Transverse colon (tissue), 4 donors: ENCODE data around the gene EIF6. TPM values are rescaled to one million over a fixed set of nuclear protein-coding genes. Genes with fewer than 3 reads are reported as not detected.
A peak's percentile ranks its signal among the peaks of the same experiment; 100 is the strongest.

ENCODE experiments used
- DNase-seq: peaks from one replicate; pipeline ENCODE4 v3.0.0-alpha.2; 2019
- H3K27ac ChIP-seq, 4 donors: fragments of 200-600 bp; sonication (generic); 2 replicates each; pipeline ENCODE4 v1.5.1; 2016 to 2018; ENCODE audit warnings: inconsistent platforms in 4 of 4
- H3K27me3 ChIP-seq: fragments of 200-600 bp; sonication (generic); 2 replicates; pipeline ENCODE4 v1.5.1; 2017; ENCODE audit warnings: inconsistent platforms
- H3K36me3 ChIP-seq, 4 donors: fragments of 200-600 bp; sonication (generic); 2 replicates each; pipeline ENCODE4 v1.5.1; 2017 to 2019; ENCODE audit warnings: inconsistent platforms in 4 of 4
- H3K4me1 ChIP-seq, 4 donors: fragments of 200-600 bp; sonication (generic); 2 replicates each; pipeline ENCODE4 v1.5.1; 2017 to 2020; ENCODE audit warnings: inconsistent platforms in 4 of 4
- H3K4me3 ChIP-seq, 4 donors: fragments of 200-600 bp; sonication (generic); 1 replicate in 1 of 4; 2 replicates in 3 of 4; pipeline versions ENCODE4 v1.5.1 to v1.6.1; 2017 to 2019; ENCODE audit warnings: inconsistent platforms in 4 of 4
- H3K9me3 ChIP-seq, 2 donors: fragments of 200-600 bp; sonication (generic); 2 replicates each; pipeline ENCODE4 v1.5.1; 2017 to 2019; ENCODE audit warnings: inconsistent platforms in 2 of 2
- EP300 ChIP-seq: sonication (generic); formaldehyde crosslinking; IDR thresholded peaks from one replicate; pipeline ENCODE4 v1.6.1; 2017; ENCODE audit warnings: antibody characterized with exemption, low read depth
- POLR2A ChIP-seq: fragments of 450-650 bp; IDR thresholded peaks from one replicate; pipeline ENCODE4 v1.6.1; 2016; ENCODE audit warnings: antibody characterized with exemption, mild to moderate bottlenecking, moderate library complexity
- POLR2AphosphoS5 ChIP-seq, 3 donors: sonication (generic); formaldehyde crosslinking; IDR thresholded peaks; one replicate each; pipeline ENCODE4 v1.6.1; 2016; ENCODE audit warnings: antibody characterized with exemption in 3 of 3
- WGBS, 2 donors: methylation state at CpG; one replicate each; pipeline ENCODE4 v1.1.5; 2018; ENCODE audit warnings: low coverage in 1 of 2; 5-methylcytosine and 5-hydroxymethylcytosine counted together
- in situ Hi-C, 4 donors: fragments of 200-750 bp; cut with MboI; loops; one replicate each; pipeline versions ENCODE4 v1.15.0 to v1.15.1; 2017; ENCODE audit warnings: low sequenced_read_pairs in 3 of 4, low pct_ligation_motif_present in 1 of 4, low pct_unique_long_range_greater_than_20kb in 1 of 4
- intact Hi-C: fragments of 100-400 bp; cut with DNase I; formaldehyde crosslinking; loops from one replicate; pipeline ENCODE4 v1.15.1; 2023; ENCODE audit warnings: low total_unique reads
- total RNA-seq, 4 donors: library from RNA; depleted of rRNA; stranded (reverse); fragments of >200 nt; gene quantifications; one replicate each; pipeline ENCODE4 v1.1.0, GENCODE V29; 2016
- TF ChIP-seq, protein P1 (sequence below), 5 experiments: fragments of 200-600 bp in 3 of 5; fragments of 450-650 bp in 2 of 5; sonication (generic) in 3 of 5; IDR thresholded peaks; 1 replicate in 2 of 5; 2 replicates in 3 of 5; pipeline ENCODE4 v1.5.1; 2016 to 2017; ENCODE audit warnings: antibody characterized with exemption in 5 of 5, inconsistent platforms in 3 of 5, mild to moderate bottlenecking in 2 of 5, moderate library complexity in 1 of 5

EIF6 gene
- total RNA-seq, 4 donors from 2014 or later = 54.9 to 168 (median 100) TPM

DNA sequence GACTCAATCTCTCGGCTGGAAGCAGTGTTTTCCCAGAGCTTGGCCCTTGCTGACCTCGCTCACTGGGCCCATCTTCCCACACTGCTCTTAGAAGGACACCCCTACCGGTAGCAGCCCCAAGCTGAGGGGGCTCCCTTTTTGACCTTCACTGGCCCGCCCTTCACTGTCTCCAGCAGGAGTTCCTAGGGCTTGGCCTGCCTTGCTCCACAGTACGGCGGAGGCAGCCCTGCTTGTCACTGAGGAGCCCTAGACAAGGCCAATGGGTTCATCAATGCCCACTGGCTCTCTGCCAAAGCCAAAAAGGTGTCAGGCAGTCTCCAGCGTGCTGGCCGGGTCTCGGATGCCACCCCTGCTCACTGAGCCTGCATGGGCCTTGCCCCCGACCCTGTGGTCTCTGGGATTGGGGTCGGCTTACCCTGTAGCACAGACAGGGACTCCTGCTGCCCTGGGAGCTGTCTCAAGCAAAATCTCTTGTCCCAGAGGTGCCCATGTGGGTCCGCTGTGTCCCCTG is 8.8 kb downstream of the EIF6 start:
- no peak overlapping the region for H3K4me3 ChIP-seq
- in situ Hi-C loops = no loop called here
- no peak for DNase-seq
- intact Hi-C loops = loop anchor here (10.0 kb wide), 1 partner anchor 131 kb away; the partner anchor contains the start of gene EDEM2
- no peak for TF ChIP-seq POLR2A
- TF ChIP-seq, protein P1, sequence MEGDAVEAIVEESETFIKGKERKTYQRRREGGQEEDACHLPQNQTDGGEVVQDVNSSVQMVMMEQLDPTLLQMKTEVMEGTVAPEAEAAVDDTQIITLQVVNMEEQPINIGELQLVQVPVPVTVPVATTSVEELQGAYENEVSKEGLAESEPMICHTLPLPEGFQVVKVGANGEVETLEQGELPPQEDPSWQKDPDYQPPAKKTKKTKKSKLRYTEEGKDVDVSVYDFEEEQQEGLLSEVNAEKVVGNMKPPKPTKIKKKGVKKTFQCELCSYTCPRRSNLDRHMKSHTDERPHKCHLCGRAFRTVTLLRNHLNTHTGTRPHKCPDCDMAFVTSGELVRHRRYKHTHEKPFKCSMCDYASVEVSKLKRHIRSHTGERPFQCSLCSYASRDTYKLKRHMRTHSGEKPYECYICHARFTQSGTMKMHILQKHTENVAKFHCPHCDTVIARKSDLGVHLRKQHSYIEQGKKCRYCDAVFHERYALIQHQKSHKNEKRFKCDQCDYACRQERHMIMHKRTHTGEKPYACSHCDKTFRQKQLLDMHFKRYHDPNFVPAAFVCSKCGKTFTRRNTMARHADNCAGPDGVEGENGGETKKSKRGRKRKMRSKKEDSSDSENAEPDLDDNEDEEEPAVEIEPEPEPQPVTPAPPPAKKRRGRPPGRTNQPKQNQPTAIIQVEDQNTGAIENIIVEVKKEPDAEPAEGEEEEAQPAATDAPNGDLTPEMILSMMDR (IDR thresholded peaks at IDR 0.05) = no peak
- H3K27ac ChIP-seq = peak overlapping the region in 1 of 4 donors; percentile 3
- no peaks in the 10 kb centered on the region for H3K9me3 ChIP-seq
- no peaks in the 10 kb centered on the region for H3K27me3 ChIP-seq
- H3K36me3 ChIP-seq = peaks cover 0 to 21% (median 0%) of the 10 kb centered on the region in 4 donors
- H3K4me1 ChIP-seq = peaks cover 8 to 19% (median 18%) of the 10 kb centered on the region in 4 donors
- 94% methylated on average over 12 of the region's 12 CpGs; no CpG with 5 or more reads in 1 of the 2 donors for WGBS, 2 donors

DNA sequence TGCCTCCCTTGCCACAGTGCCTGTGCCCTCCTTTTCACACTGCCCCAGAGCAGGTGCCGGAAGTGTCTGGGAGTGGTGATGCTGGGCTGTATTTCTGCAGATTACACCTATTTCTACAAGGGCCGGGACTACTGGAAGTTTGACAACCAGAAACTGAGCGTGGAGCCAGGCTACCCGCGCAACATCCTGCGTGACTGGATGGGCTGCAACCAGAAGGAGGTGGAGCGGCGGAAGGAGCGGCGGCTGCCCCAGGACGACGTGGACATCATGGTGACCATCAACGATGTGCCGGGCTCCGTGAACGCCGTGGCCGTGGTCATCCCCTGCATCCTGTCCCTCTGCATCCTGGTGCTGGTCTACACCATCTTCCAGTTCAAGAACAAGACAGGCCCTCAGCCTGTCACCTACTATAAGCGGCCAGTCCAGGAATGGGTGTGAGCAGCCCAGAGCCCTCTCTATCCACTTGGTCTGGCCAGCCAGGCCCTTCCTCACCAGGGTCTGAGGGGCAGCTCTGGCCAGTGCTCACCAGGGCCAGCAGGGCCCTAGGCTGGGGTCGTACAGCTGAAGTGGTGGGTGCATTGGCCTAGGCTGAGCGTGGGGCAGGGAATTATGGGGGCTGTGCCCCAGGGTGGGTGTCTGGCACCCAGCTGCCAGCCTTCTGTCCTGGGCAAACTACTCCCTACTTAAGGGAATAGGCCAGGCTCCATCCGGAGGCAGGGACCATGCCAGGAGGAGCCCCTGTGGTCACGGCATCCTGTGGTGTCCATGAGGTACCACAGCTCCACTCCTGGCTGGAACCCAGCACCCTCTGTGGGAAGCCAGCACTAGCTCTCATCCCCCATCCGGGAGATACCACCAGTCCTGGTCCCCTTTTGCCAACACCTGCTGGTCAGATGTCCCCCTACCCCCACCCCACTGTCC is 10.1 kb downstream of the EIF6 start:
- H3K9me3 ChIP-seq = no peaks in the 10 kb centered on the region
- peaks cover 8 to 25% (median 20%) of the 10 kb centered on the region in 4 donors for H3K4me1 ChIP-seq
- WGBS, 2 donors = 93% methylated on average over 22 of the region's 24 CpGs; no CpG with 5 or more reads in 1 of the 2 donors
- H3K27me3 ChIP-seq = no peaks in the 10 kb centered on the region
- H3K4me3 ChIP-seq = no peak overlapping the region
- no peak for DNase-seq
- intact Hi-C loops = loop anchor here (10.0 kb wide), 1 partner anchor 130 kb away; the partner anchor contains the start of gene EDEM2
- H3K27ac ChIP-seq = no peak overlapping the region
- in situ Hi-C loops = loop anchor here in 1 of 4 donors (25.0 kb wide), 1 partner anchor 437 kb away; the partner anchor contains the start of gene NCOA6
- TF ChIP-seq EP300 (no peak), POLR2A (no peak), POLR2AphosphoS5 (IDR thresholded peaks at IDR 0.05) (no peak)
- TF ChIP-seq, protein P1 (IDR thresholded peaks at IDR 0.05) = no peak
- peaks cover 0 to 10% (median 0%) of the 10 kb centered on the region in 4 donors for H3K36me3 ChIP-seq

DNA sequence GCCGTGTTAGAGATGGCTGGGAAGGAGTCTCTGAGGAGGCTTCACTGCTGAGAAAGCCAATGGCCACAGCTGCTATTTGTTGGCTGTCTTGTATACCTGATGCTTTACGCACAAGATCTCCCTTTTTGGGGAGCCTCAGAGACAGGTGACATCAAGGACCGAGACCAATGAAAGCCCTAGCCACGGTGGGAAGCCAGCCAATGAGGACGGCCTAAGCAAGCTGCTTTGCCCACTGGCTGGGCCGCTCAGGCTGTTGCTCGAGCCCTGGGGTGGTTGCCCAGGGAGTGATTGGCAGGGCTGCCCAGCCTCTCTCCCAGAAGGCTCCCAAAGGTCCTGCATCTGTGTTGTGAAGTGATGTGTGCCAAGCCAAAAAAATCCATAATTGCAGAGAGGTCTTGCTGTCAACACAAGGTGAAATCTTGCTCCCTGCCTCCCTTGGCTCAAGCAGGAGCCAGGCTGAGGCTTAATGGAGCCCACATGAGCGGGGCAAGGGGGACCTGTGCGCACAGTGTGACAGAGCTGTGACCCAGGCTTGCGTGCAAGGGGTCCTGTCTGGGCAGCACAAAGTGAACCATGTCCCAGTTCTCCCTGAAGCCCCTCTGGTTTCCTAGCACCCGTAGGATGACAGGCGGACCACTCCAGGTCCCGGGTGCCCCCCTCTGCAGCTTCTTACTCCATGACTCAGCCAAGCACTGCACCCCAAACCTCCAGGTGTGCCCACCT is 11.0 kb downstream of the EIF6 start:
- Histone ChIP-seq H3K27me3 (no peaks in the 10 kb centered on the region), H3K4me3 (no peak overlapping the region), H3K4me1 (peaks cover 8 to 29% (median 22%) of the 10 kb centered on the region in 4 donors), H3K9me3 (no peaks in the 10 kb centered on the region), H3K36me3 (peaks cover 0 to 2% (median 0%) of the 10 kb centered on the region in 4 donors), H3K27ac (no peak overlapping the region)
- in situ Hi-C loops (loop anchor here in 1 of 4 donors (25.0 kb wide), 1 partner anchor 436 kb away; the partner anchor contains the start of gene NCOA6), intact Hi-C loops (loop anchor here (10.0 kb wide), 1 partner anchor 129 kb away; the partner anchor contains the start of gene EDEM2)
- WGBS, 2 donors = 79% methylated on average over 13 of the region's 13 CpGs; no CpG with 5 or more reads in 1 of the 2 donors
- no peak for DNase-seq
- TF ChIP-seq EP300 (no peak), POLR2AphosphoS5 (IDR thresholded peaks at IDR 0.05) (no peak), POLR2A (no peak)
- TF ChIP-seq, protein P1 (IDR thresholded peaks at IDR 0.05) = no peak
